GM13977 (cell line): ENCODE results near the gene TGFBI.

Experiments used
- DNase-seq: peaks from one replicate; pipeline ENCODE4 v3.0.0; 2012; ENCODE audit warnings: low spot score
- CTCF ChIP-seq: IDR thresholded peaks from 2 replicates; pipeline ENCODE4 v1.5.1; 2012; ENCODE audit warnings: mild to moderate bottlenecking, control low read depth; ENCODE audit not compliant: insufficient read depth; ENCODE audit errors: extremely low read depth, missing control alignments
- in situ Hi-C: fragments of 300-500 bp; cut with MboI; formaldehyde crosslinking; loops from one replicate; pipeline ENCODE4 v1.12.0; 2022; ENCODE audit warnings: low sequenced_read_pairs, low pct_unique_long_range_greater_than_20kb, mixed read lengths, inconsistent platforms; ENCODE audit not compliant: unreplicated experiment

TGFBI gene

GRCh38 chr5:135993880-135994636, 34.7 kb upstream of the TGFBI start:
- no peak for DNase-seq
- in situ Hi-C loops, result no loop called here
- TF ChIP-seq CTCF, result no peak

- no peak for DNase-seq
These were observed 32.8 kb upstream of the TGFBI start for GRCh38 chr5:135995976-135996375.

GRCh38 chr5:135996611-135997010, 32.2 kb upstream of the TGFBI start:
- DNase-seq, result no peak
- in situ Hi-C loops, result no loop called here
- TF ChIP-seq CTCF, result no peak

More at GRCh38 chr5:135995976-135996375, 32.8 kb upstream of the TGFBI start:
- no peak for TF ChIP-seq CTCF
- in situ Hi-C loops, result no loop called here

GRCh38 chr5:135997673-135998335, 31.0 kb upstream of the TGFBI start:
- no peak for DNase-seq
- in situ Hi-C loops, result no loop called here

GRCh38 chr5:135998889-135999288, 29.9 kb upstream of the TGFBI start:
- TF ChIP-seq CTCF, result no peak
- in situ Hi-C loops, result no loop called here
- no peak for DNase-seq

More at GRCh38 chr5:135997673-135998335, 31.0 kb upstream of the TGFBI start:
- TF ChIP-seq CTCF, result no peak

- in situ Hi-C loops, result no loop called here
- DNase-seq, result no peak
- no peak for TF ChIP-seq CTCF
These were observed 29.2 kb upstream of the TGFBI start for GRCh38 chr5:135999406-136000139.
